GM18868 (cell line): ENCODE results near the gene CPXM2.

Experiments used
- ATAC-seq: cut with Tn5 transposase; IDR thresholded peaks from one replicate; pipeline ENCODE4 v1.9.1; 2021; ENCODE audit warnings: mild to moderate bottlenecking, moderate library complexity; ENCODE audit not compliant: unreplicated experiment

Gene CPXM2

GRCh38 chr10:123804716-123805115 is 86.9 kb downstream of the CPXM2 start:
- no peak for ATAC-seq

GRCh38 chr10:123800821-123801220 is 90.8 kb downstream of the CPXM2 start:
- ATAC-seq, result no peak

GRCh38 chr10:123800289-123800688 is 91.3 kb downstream of the CPXM2 start:
- ATAC-seq, result no peak

GRCh38 chr10:123798856-123799255 is 92.8 kb downstream of the CPXM2 start:
- no peak for ATAC-seq

- ATAC-seq, result no peak
These were observed 93.8 kb downstream of the CPXM2 start for GRCh38 chr10:123797813-123798212.

GRCh38 chr10:123796736-123797135 is 94.9 kb downstream of the CPXM2 start:
- ATAC-seq, result no peak

GRCh38 chr10:123795846-123796590 is 95.6 kb downstream of the CPXM2 start:
- ATAC-seq, result no peak

- no peak for ATAC-seq
These were observed 96.3 kb downstream of the CPXM2 start for GRCh38 chr10:123795196-123795780.

GRCh38 chr10:123792248-123792978 is 99.2 kb downstream of the CPXM2 start:
- no peak for ATAC-seq

- no peak for ATAC-seq
These were observed 101.3 kb downstream of the CPXM2 start for GRCh38 chr10:123790132-123790885.

GRCh38 chr10:123788981-123789380 is 102.6 kb downstream of the CPXM2 start:
- no peak for ATAC-seq

GRCh38 chr10:123787566-123787965 is 104.0 kb downstream of the CPXM2 start:
- no peak for ATAC-seq

- no peak for ATAC-seq
These were observed 104.7 kb downstream of the CPXM2 start for GRCh38 chr10:123786896-123787295.

GRCh38 chr10:123786306-123786705 is 105.3 kb downstream of the CPXM2 start:
- ATAC-seq, result no peak

GRCh38 chr10:123784646-123785045 is 107.0 kb downstream of the CPXM2 start:
- no peak for ATAC-seq

GRCh38 chr10:123784216-123784615 is 107.4 kb downstream of the CPXM2 start:
- ATAC-seq, result no peak

GRCh38 chr10:123783296-123783695 is 108.3 kb downstream of the CPXM2 start:
- ATAC-seq, result no peak

- no peak for ATAC-seq
These were observed 109.1 kb downstream of the CPXM2 start for GRCh38 chr10:123782549-123782948.

- no peak for ATAC-seq
These were observed 109.6 kb downstream of the CPXM2 start for GRCh38 chr10:123781956-123782500.

GRCh38 chr10:123781324-123781900 is 110.2 kb downstream of the CPXM2 start:
- no peak for ATAC-seq
